T-helper 2 cell (primary cell): ENCODE data around the gene HIPK2.

ENCODE experiments used
- DNase-seq, 5 experiments: peaks; one replicate each; pipeline versions ENCODE4 v3.0.0 to v3.0.0-alpha.2; 2012 to 2022

Gene HIPK2

DNA sequence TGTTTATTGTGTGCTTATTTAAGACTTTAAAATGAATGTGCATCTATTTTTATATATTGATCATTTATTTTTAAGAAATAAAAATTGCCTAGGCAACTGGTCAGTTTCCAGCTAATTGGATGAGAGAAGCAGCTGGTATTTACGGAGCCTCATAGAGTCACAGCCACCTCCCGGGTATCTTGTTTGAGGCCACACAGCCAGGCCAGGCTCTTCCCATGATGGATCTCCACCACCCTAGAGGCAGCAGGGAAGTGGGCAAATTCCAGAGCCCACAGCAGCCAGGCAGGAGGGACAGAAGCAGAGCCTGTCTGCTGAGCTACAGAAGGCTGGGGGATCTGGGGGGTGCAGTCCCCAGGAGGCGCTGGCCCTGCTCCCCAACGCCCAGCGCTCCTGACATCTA, 192.8 kb downstream of the HIPK2 start:
- DNase-seq, result no peak

DNA sequence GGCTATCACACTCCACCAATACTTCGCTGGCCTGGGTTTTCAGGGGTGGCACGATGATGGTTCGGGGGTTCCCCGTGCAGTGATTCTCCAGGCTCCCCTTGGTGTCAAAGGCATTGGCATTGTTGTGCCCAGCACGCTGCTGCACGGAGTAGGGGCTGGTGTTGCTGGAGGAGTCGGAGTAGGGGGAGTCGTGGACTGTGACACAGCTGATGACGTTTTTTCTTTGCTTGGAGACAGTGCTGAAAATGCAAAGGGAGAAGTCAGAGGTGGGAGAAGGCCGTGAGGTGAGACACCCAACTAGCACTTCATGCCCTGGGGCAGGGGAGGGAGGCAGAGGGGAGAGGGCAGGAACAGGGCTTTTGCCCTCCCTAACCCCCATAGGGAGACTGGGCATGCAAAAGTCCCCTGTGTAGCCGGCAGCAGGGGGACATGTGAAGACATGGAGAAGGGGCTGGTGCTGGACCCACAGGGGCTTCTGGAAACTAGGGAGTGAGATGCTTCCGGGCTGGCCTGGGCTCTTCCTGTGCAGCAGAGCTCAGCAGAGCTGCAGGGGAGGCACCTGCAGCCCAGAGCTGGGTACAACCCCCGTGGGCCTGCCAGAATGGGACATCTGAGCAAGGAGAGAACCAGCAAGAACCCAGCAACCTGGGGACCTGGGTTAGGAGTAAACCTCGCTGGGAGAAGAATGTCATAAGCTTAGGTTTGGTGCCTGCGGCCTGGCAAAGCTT, 193.8 kb downstream of the HIPK2 start:
- no peak for DNase-seq

DNA sequence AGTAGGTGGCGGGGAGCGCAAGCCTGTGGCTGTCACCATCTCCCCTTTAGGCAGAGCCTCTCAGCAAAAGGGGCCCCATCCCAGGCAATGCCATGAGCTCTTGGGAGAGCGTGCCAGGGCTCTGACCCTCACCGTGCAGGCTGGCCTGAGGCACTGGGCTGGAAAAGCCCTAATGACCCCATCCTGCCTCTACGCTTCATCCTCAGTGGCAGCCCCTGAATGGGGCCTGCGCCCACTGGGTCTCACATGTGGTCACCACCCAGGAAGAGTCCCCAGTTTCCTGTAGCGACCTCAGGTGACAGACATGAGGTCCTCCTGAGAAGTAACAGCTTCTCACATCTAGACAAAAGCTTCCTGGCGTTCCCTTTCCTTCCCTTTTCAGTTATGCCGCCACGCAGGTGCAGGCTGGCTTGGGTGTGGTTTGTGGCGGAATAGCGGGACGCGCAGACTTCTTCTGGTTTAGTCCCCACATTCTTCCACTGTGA, 195.1 kb downstream of the HIPK2 start:
- DNase-seq, result no peak

DNA sequence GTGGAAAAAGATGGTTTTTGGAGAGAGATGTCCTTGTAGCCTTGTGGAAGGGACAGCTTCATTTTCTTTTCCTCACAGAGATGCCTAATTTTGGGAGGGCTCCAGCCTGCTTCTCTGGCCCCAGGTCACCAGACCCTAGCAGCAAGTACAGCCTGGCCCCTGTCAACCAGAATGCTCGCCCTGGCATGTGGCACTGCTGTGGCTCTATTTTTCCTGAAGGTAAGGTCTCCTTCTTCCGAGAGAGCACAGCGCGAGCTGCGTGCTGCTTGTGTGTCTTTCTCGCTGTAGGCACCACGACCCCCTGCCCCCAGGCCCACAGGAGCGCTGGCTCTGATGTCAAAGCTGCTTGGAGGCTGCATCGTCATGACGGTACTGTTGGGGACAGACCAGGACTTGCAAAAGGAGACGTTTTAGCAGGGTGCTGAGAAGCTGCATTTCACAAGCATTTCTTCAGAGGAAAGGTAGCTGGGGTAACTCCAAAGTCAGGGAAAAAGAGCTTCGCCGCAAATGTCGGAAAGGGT, 195.6 kb downstream of the HIPK2 start:
- DNase-seq, result no peak

DNA sequence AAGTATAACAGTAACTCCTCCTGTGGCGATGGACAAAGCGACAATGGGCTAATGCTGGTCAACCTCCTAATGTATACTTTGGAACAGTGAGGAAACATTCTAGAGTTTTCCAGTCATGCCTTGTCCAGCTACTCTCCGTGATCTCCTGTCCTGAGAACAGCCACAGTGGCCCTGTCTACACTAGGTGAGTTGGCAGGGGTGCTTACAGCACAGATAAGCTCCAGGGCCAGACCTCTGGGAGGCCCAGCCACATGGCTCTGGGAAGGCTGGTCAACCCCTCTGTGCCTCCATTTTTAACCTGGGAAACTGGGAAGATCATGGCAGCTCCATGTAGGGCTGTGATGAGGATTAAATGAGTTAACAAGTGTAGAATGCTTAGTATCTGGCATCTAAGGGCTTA, 197.4 kb downstream of the HIPK2 start:
- no peak for DNase-seq

DNA sequence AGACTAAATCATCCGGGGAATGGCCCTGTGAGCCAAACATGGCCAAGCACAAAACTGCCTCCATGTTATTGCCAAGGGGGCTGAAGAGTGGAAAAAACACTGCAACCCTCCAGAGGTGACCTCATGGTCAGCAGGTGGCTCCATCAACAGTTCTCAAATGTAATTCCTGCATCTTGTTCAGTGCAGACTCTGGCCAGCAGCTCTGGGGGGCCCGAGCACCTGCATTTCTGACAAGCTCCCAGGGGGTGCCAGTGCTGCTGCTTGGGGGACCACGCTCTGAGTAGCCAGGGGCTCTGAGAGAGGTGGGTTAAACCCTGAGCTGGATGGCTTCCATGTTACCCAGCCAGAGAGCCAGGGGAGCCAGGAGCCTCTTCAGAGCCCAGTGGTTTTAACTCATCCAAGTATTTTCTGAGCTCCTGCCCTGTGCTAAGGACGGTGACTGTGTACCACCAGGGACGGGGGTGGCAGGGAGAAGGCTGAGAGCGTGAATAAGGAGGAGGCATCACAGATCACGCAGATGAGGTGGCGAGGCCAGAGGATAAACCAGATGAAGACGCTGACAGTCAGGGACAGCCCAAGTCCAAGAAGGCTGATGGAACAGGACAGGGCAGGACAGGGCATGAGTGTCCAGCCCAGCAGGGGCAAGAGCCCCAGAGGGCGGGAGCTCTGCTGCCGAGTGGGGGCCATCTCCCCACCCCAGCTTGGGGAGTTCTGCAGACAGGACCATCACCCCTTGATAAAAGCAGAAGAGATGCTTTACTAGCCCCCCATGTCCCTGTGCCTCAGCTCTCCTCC, 201.4 kb downstream of the HIPK2 start:
- DNase-seq, result no peak

GRCh38 chr7:139575338-139575680, 202.5 kb downstream of the HIPK2 start:
- no peak for DNase-seq

- DNase-seq, result no peak
Observed at GRCh38 chr7:139574618-139575337, 203.0 kb downstream of the HIPK2 start.

GRCh38 chr7:139573871-139574270, 203.9 kb downstream of the HIPK2 start:
- no peak for DNase-seq

GRCh38 chr7:139572704-139573385, 205.0 kb downstream of the HIPK2 start:
- DNase-seq, result no peak

- DNase-seq, result no peak
Observed at GRCh38 chr7:139572071-139572470, 205.7 kb downstream of the HIPK2 start.

GRCh38 chr7:139571651-139572050, 206.1 kb downstream of the HIPK2 start:
- no peak for DNase-seq

GRCh38 chr7:139571190-139571589, 206.6 kb downstream of the HIPK2 start:
- no peak for DNase-seq

GRCh38 chr7:139570626-139571025, 207.2 kb downstream of the HIPK2 start:
- DNase-seq, result no peak

DNA sequence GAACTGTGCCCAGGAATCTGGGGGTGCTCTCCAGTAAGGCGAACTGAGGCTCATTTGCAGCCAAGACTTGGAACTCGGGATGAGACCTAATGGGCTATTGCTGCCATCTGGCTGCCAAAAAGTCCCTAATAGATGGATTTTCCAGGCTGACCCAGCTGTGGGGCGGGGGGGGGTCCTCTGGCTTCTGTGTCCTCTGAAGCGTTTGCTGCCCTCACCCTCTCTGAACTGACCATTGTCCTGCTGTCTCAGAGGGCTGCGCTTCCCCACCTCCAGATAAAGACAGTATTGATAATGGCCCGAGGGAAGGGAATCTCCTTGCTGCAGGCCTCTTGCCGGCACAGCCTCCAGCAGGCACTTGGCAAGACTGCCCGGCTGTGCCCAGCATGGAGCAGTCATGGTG, 207.7 kb downstream of the HIPK2 start:
- DNase-seq, result no peak

GRCh38 chr7:139568813-139569490, 208.8 kb downstream of the HIPK2 start:
- no peak for DNase-seq

DNA sequence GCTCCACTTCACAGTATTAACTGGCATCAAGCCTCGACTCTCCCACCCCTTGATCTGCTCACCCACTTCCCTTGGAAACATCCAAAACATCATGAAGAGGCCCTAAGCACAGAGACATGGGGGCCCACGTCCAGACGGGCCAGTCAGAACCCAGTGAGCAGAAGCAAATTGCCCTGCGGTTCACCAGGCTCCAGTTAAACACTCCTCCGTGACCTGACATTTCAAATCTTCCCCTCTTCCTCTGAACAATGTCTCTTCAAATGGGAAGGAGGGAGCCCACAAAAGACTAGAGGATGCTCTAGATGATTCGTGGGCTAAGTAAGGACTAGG, 209.5 kb downstream of the HIPK2 start:
- DNase-seq, result no peak

- DNase-seq, result no peak
Observed at GRCh38 chr7:139567647-139568345, 210.0 kb downstream of the HIPK2 start.

- DNase-seq, result no peak
Observed at GRCh38 chr7:139566736-139567646, 210.8 kb downstream of the HIPK2 start.

- no peak for DNase-seq
Observed at GRCh38 chr7:139566075-139566474, 211.7 kb downstream of the HIPK2 start.

- no peak for DNase-seq
Observed at GRCh38 chr7:139563856-139564255, 213.9 kb downstream of the HIPK2 start.
